ENCODE data around the gene MAN1B1. TPM values are rescaled to one million over a fixed set of nuclear protein-coding genes. Genes with fewer than 3 reads are reported as not detected.

Gene MAN1B1
- total RNA-seq, 4 donors from 2014 or later, result 57.7 to 81.0 (median 61.8) TPM

DNA sequence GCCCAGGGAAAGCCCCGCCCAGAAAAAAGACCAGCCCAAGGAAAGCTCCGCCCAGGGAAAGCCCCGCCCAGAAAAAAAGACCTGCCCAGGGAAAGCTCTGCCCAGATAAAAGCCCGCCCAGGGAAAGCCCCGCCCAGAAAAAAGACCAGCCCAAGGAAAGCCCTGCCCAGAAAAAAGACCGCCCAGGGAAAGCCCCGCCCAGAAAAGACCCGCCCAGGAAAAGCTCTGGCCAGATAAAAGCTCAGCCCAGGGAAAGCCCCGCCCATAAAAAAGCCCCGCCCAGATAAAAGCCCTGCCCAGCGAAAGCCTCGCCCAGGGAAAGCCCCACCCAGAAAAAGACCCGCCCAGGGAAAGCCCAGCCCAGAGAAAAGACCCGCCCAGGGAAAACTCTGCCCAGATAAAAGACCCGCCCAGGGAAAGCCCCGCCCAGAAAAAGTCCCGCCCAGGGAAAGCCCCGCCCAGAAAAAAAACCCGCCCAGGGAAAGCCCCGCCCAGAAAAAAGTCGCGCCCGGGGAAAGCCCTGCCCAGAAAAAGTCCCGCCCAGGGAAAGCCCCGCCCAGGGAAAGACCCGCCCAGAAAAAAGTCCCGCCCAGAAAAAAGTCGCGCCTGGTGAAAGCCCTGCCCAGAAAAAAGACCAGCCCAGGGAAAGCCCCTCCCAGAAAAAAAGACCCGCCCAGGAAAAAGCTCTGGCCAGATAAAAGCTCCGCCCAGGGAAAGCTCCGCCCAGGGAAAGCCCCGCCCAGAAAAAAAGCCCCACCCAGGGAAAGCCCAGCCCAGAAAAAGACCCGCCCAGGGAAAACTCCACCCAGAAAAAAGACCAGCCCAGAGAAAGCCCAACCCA is 64.1 kb downstream of the MAN1B1 start:
- intact Hi-C loops (cut with DNase I; ENCODE audit: low total_unique reads), result no loop called here
- 22 to 35% methylated on average over 34 of the region's 34 CpGs for WGBS, 2 donors
- no peak for TF ChIP-seq POLR2A (IDR thresholded peaks at IDR 0.05)
- TF ChIP-seq, protein P1, sequence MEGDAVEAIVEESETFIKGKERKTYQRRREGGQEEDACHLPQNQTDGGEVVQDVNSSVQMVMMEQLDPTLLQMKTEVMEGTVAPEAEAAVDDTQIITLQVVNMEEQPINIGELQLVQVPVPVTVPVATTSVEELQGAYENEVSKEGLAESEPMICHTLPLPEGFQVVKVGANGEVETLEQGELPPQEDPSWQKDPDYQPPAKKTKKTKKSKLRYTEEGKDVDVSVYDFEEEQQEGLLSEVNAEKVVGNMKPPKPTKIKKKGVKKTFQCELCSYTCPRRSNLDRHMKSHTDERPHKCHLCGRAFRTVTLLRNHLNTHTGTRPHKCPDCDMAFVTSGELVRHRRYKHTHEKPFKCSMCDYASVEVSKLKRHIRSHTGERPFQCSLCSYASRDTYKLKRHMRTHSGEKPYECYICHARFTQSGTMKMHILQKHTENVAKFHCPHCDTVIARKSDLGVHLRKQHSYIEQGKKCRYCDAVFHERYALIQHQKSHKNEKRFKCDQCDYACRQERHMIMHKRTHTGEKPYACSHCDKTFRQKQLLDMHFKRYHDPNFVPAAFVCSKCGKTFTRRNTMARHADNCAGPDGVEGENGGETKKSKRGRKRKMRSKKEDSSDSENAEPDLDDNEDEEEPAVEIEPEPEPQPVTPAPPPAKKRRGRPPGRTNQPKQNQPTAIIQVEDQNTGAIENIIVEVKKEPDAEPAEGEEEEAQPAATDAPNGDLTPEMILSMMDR (IDR thresholded peaks at IDR 0.05), result no peak
- H3K4me3 ChIP-seq (ENCODE audit: low read depth, poor library complexity, severe bottlenecking), result no peak overlapping the region
- DNase-seq (ENCODE audit: low spot score in 2 of 2), result no peak

DNA sequence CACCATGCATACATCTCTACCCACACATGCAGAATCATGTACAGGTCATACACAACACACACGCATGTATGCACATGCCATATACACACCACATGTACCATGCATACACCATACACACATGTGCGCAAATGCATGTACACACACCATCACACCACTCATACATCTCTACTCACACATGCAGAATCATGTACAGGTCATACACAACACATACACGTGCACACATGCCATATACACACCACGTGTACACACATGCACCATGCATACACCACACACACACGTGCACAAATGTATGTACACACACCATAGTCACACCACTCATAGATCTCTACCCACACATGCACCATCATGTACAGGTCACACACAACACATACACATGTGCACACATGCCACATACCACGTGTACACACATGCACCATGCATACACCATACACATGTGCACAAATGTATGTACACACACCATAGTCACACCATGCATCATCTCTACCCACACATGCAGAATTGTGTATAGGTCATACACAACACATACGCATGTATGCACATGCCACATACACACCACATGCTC is 66.1 kb downstream of the MAN1B1 start:
- intact Hi-C loops (cut with DNase I; ENCODE audit: low total_unique reads), result no loop called here
- WGBS, 2 donors, result 90 to 92% methylated on average over 7 of the region's 7 CpGs
- TF ChIP-seq POLR2A (IDR thresholded peaks at IDR 0.05), result no peak
- TF ChIP-seq, protein P1 (IDR thresholded peaks at IDR 0.05), result no peak
- H3K4me3 ChIP-seq (ENCODE audit: low read depth, poor library complexity, severe bottlenecking), result no peak overlapping the region
- DNase-seq (ENCODE audit: low spot score in 2 of 2), result no peak

DNA sequence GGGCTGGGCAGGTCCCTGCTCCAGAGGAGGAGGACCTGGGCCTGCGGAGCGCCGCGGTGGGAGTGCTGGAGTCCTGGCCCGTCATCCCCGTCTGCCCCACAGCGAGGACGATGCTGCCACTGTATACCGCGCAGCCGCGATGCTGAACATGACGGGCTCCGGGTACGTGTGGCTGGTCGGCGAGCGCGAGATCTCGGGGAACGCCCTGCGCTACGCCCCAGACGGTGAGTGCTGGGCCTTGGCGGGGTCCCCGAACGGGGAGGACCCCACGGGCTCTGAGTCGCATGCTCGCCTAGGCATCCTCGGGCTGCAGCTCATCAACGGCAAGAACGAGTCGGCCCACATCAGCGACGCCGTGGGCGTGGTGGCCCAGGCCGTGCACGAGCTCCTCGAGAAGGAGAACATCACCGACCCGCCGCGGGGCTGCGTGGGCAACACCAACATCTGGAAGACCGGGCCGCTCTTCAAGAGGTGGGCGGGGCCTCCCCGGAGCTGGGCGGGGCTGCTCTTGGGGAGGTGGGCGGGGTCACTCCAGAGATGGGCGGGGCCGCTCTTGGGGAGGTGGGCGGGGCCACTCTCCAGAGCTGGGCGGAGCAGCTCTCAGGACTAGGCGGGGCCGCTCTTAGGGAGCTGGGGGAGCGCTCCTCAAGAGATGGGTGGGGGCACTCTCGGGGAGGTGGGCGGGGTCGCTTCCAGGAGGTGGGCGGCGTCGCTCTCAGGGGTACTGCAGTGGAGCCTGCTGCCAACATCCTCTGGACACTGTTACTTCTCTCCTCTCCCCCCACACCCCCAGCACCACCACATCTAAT is 70.0 kb downstream of the MAN1B1 start:
- DNase-seq (ENCODE audit: low spot score in 2 of 2), result no peak
- no peak for TF ChIP-seq POLR2A (IDR thresholded peaks at IDR 0.05)
- TF ChIP-seq, protein P1 (IDR thresholded peaks at IDR 0.05), result no peak
- 2 to 13% methylated on average over 22 to 47 of the region's 65 CpGs for WGBS, 2 donors
- intact Hi-C loops (cut with DNase I; ENCODE audit: low total_unique reads), result no loop called here
- no peak overlapping the region for H3K4me3 ChIP-seq (ENCODE audit: low read depth, poor library complexity, severe bottlenecking)

DNA sequence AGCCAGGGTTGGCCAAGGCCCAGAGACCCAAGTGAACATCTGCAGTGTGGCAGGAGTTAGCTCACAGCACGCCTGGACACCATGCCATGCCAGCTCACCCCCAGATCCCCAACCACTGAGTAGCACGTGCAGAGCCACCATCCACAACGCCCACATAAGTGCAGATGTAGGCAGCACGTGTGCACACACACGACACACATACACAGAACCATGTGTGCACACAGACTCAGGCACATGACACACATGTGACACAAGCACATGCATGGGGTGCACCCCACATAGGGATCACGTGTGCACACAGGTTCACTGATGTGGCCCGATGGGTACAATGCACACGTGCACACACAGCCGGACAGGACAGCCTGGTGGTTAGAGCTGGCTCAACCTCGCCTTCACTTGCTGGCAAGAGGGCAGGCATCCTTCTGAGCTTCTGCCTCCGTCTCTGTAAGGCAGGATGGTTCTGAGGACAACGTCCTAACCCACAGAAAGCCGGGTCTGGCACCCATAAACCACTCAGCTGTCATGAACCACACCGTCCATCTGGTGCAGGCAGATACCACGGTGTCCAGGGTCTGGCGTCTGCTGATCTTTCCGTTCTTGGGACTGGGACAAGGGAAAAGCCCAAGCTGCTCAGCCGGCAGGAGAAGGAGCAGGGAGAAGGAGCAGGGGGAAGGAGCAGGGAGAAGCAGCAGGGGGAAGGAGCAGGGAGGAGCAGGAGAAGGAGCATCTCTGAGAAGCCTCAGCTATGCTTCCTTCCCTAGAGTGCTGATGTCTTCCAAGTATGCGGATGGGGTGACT is 71.0 kb downstream of the MAN1B1 start:
- intact Hi-C loops (cut with DNase I; ENCODE audit: low total_unique reads), result no loop called here
- 44 to 48% methylated on average over 15 to 19 of the region's 19 CpGs for WGBS, 2 donors
- DNase-seq (ENCODE audit: low spot score in 2 of 2), result no peak
- H3K4me3 ChIP-seq (ENCODE audit: low read depth, poor library complexity, severe bottlenecking), result no peak overlapping the region
- TF ChIP-seq, protein P1 (IDR thresholded peaks at IDR 0.05), result no peak
- no peak for TF ChIP-seq POLR2A (IDR thresholded peaks at IDR 0.05)

- TF ChIP-seq, protein P1 (IDR thresholded peaks at IDR 0.05), result no peak
- no peak for TF ChIP-seq POLR2A (IDR thresholded peaks at IDR 0.05)
- DNase-seq (ENCODE audit: low spot score in 2 of 2), result no peak
- WGBS, 2 donors, result 14 to 33% methylated on average over 3 to 4 of the region's 4 CpGs
- intact Hi-C loops (cut with DNase I; ENCODE audit: low total_unique reads), result no loop called here
- no peak overlapping the region for H3K4me3 ChIP-seq (ENCODE audit: low read depth, poor library complexity, severe bottlenecking)
Observed at GRCh38 chr9:137158625-137159024, 71.8 kb downstream of the MAN1B1 start.

Measured in lower leg skin (tissue), 4 donors.